K562 (cell line): ENCODE data around the gene BRD4. TPM values are rescaled to one million over a fixed set of nuclear protein-coding genes. Genes with fewer than 3 reads are reported as not detected.
A peak's percentile ranks its signal among the peaks of the same experiment; 100 is the strongest.

ENCODE experiments used
- ATAC-seq: fragments of 200-7000 bp; cut with Tn5 transposase; 3 replicates; pipeline ENCODE4 v1.9.1; 2020; ENCODE audit warnings: moderate library complexity
- BruUV-seq: library from RNA; stranded (reverse); fragments of 400-500 nt; replicated peaks from 2 replicates; lab custom pipeline; 2021; lab: Mats Ljungman, UMichigan
- CTCF ChIA-PET: fragments of 300-600 bp; formaldehyde crosslinking; extraction: SDS; loops from one replicate; lab custom pipeline; 2021; ENCODE audit warnings: low intra/inter-chr PET ratio; lab: Yijun Ruan, JAX
- POLR2A ChIA-PET: fragments of 300-600, 350-650 bp; sonication (Branson Sonifier 250); formaldehyde crosslinking; extraction: SDS; loops from one replicate; lab custom pipeline; 2021; ENCODE audit warnings: antibody characterized with exemption, inconsistent platforms; lab: Yijun Ruan, JAX
- DNase-seq, 4 experiments: peaks; one replicate each; pipeline versions ENCODE4 v3.0.0 to v3.0.0-alpha.2; 2011 to 2018; ENCODE audit warnings: low spot score in 3 of 4, mixed read lengths in 3 of 4; ENCODE audit errors: extremely low read depth in 1 of 4
- FAIRE-seq: peaks from 2 replicates; lab custom pipeline; 2011; peaks lifted over from hg19 to GRCh38; lab: Jason Lieb, UNC
- H2AFZ ChIP-seq: 2 replicates; pipeline ENCODE4 v1.6.0; 2011; ENCODE audit warnings: low read depth, low read length, control low read depth, inconsistent platforms
- H3K27ac ChIP-seq: fragments of 200-600 bp; 3 replicates; pipeline ENCODE4 v1.8.0; 2011; ENCODE audit warnings: low read depth, mild to moderate bottlenecking, control low read depth, inconsistent platforms, low read length, moderate library complexity, mixed read lengths; ENCODE audit errors: extremely low read depth
- H3K27me3 ChIP-seq, 2 experiments: fragments of 300-600 bp in 1 of 2; 2 replicates in 1 of 2; 3 replicates in 1 of 2; pipeline versions ENCODE4 v1.6.0 to v1.8.0; 2011; ENCODE audit warnings: inconsistent platforms in 2 of 2, low read length in 2 of 2, mild to moderate bottlenecking in 1 of 2, mixed read lengths in 1 of 2, moderate library complexity in 1 of 2; ENCODE audit not compliant: control insufficient read depth in 2 of 2, insufficient read depth in 2 of 2
- H3K36me3 ChIP-seq: fragments of 300-600 bp; 3 replicates; pipeline ENCODE4 v1.8.0; 2011; ENCODE audit warnings: mild to moderate bottlenecking, low read length, inconsistent platforms; ENCODE audit not compliant: control insufficient read depth, insufficient read depth
- H3K4me1 ChIP-seq, 2 experiments: fragments of 200-600 bp in 1 of 2; replicated peaks in 1 of 2; 2 replicates in 1 of 2; 3 replicates in 1 of 2; pipeline versions ENCODE4 v1.5.1 to v1.8.0; 2011; ENCODE audit warnings: inconsistent platforms in 2 of 2, low read length in 2 of 2, mild to moderate bottlenecking in 1 of 2, mixed read lengths in 1 of 2, moderate library complexity in 1 of 2; ENCODE audit not compliant: control insufficient read depth in 2 of 2, insufficient read depth in 2 of 2
- H3K4me2 ChIP-seq: 2 replicates; pipeline ENCODE4 v1.6.1; 2011; ENCODE audit warnings: low read length, control low read depth, inconsistent platforms, mixed read lengths; ENCODE audit not compliant: insufficient read depth
- H3K4me3 ChIP-seq: fragments of 200-600 bp; sonication (generic), shearing (Covaris generic); 2 replicates; pipeline ENCODE4 v1.5.1; 2016; ENCODE audit warnings: control low read depth, inconsistent platforms
- H3K79me2 ChIP-seq: fragments of 200-600 bp; 3 replicates; pipeline ENCODE4 v1.8.0; 2011; ENCODE audit warnings: low read length, inconsistent platforms; ENCODE audit not compliant: control insufficient read depth, insufficient read depth
- H3K9ac ChIP-seq, 2 experiments: 2 replicates each; pipeline versions ENCODE4 v1.6.0 to v1.6.1; 2011; ENCODE audit warnings: low read depth in 2 of 2, low read length in 2 of 2, control low read depth in 1 of 2, inconsistent platforms in 1 of 2, mild to moderate bottlenecking in 1 of 2, mixed read lengths in 1 of 2; ENCODE audit not compliant: insufficient read depth in 1 of 2
- H3K9me1 ChIP-seq: one replicate; pipeline ENCODE4 v1.6.0; 2011; ENCODE audit warnings: inconsistent platforms, mild to moderate bottlenecking, low read length, moderate library complexity; ENCODE audit not compliant: control insufficient read depth, insufficient read depth
- H3K9me3 ChIP-seq: replicated peaks from 2 replicates; pipeline ENCODE4 v1.5.1; 2011; ENCODE audit warnings: low read depth, low read length, inconsistent platforms; ENCODE audit not compliant: control insufficient read depth, insufficient read depth
- H4K20me1 ChIP-seq: replicated peaks from 2 replicates; pipeline ENCODE4 v1.6.1; 2011; ENCODE audit warnings: low read length, inconsistent platforms, mixed read lengths; ENCODE audit not compliant: control insufficient read depth, insufficient read depth
- HCFC1 ChIP-seq: IDR thresholded peaks from 2 replicates; pipeline ENCODE4 v1.6.1; 2012; ENCODE audit warnings: low read depth, low read length, improper control_type of control experiment
- MYBL2 ChIP-seq, 2 experiments: fragments of 450-650 bp in 1 of 2; sonication (generic) in 1 of 2; formaldehyde crosslinking in 1 of 2; IDR thresholded peaks; 2 replicates each; pipeline versions ENCODE4 v1.6.1 to v1.8.1; 2017 to 2022; ENCODE audit warnings: borderline replicate concordance in 1 of 2, inconsistent platforms in 1 of 2, low read depth in 1 of 2, mild to moderate bottlenecking in 1 of 2, missing genetic modification reagents in 1 of 2, moderate library complexity in 1 of 2
- POLR2G ChIP-seq: fragments of 200-400 bp; formaldehyde crosslinking; IDR thresholded peaks from 2 replicates; pipeline ENCODE4 v1.6.1; 2017; ENCODE audit warnings: low read depth, mild to moderate bottlenecking, antibody characterized with exemption, low read length, moderate library complexity
- RBM22 ChIP-seq: fragments of 200-400 bp; formaldehyde crosslinking; IDR thresholded peaks from 2 replicates; pipeline ENCODE4 v1.6.1; 2018; ENCODE audit warnings: low read length, low read depth; ENCODE audit not compliant: poor library complexity, severe bottlenecking
- U2AF1 ChIP-seq: fragments of 200-400 bp; formaldehyde crosslinking; optimal IDR thresholded peaks from 2 replicates; pipeline ENCODE3; 2017; ENCODE audit warnings: mild to moderate bottlenecking, low read depth, low read length, moderate library complexity
- ZNF561 ChIP-seq: fragments of 450-650 bp; formaldehyde crosslinking; conservative IDR thresholded peaks from 2 replicates; pipeline ENCODE4 v1.4.0; 2020; ENCODE audit warnings: mild to moderate bottlenecking, moderate library complexity
- ZNF668 ChIP-seq: fragments of 250-450 bp; sonication (Bioruptor Pico); IDR thresholded peaks from 2 replicates; pipeline ENCODE4 v1.8.0; 2022; ENCODE audit warnings: mild to moderate bottlenecking, inconsistent platforms
- WGBS: fragments of 100-300 bp; shearing (Covaris generic); methylation state at CpG from one replicate; pipeline ENCODE4 v1.1.6; 2016; ENCODE audit warnings: low coverage, mixed read lengths; ENCODE audit not compliant: insufficient coverage; ENCODE audit errors: missing lambda C conversion rate; 5-methylcytosine and 5-hydroxymethylcytosine counted together
- in situ Hi-C: fragments of 300-500 bp; cut with MboI; formaldehyde crosslinking; loops from 4 replicates; pipeline ENCODE4 v1.15.0; 2018; ENCODE audit warnings: inconsistent platforms, mixed read lengths
- intact Hi-C: fragments of 100-400 bp; cut with micrococcal nuclease; formaldehyde crosslinking; loops from 2 replicates; pipeline ENCODE4 v1.14.2; 2022
- polyA plus RNA-seq, 8 experiments: library from polyadenylated mRNA; depleted of rRNA in 4 of 8; stranded (reverse) in 5 of 8; unstranded in 3 of 8; fragments of >200 nt; fragmentation: Nextera tagmentation in 2 of 8; fragmentation: Illumina TruSeq in 1 of 8; extraction: Ambion mirVana in 2 of 8; extraction: Trizol in 1 of 8; gene quantifications; 2 replicates each; pipeline versions ENCODE4 v1.2.1 to v1.2.3, GENCODE V29; 2011 to 2014; ENCODE audit warnings: inconsistent platforms in 1 of 8, missing spikeins in 1 of 8
- total RNA-seq, 7 experiments: library from RNA; depleted of rRNA in 6 of 7; stranded (reverse); fragments of >200 nt in 6 of 7; fragmentation: Illumina TruSeq in 2 of 7; extraction: Trizol in 2 of 7; gene quantifications; 2 replicates each; pipeline versions ENCODE4 v1.2.1 to v1.2.3, GENCODE V29; 2011 to 2021; ENCODE audit warnings: low replicate concordance in 1 of 7
- TF ChIP-seq, protein P1 (sequence below): fragments of 250-450 bp; sonication (Bioruptor Pico); IDR thresholded peaks from 2 replicates; pipeline ENCODE4 v1.4.0; 2020
- TF ChIP-seq, protein P2 (sequence below): fragments of 450-650 bp; IDR thresholded peaks from 2 replicates; pipeline ENCODE4 v1.6.1; 2016; ENCODE audit warnings: mild to moderate bottlenecking
- TF ChIP-seq, protein P3 (sequence below): sonication (generic); formaldehyde crosslinking; IDR thresholded peaks from 2 replicates; pipeline ENCODE4 v1.8.1; 2022; ENCODE audit warnings: missing genetic modification reagents

Gene BRD4
- total and polyA plus RNA-seq, 9 of the 15 experiments (the other 6 are each of a cell fraction or from before 2014, with no cell fraction given) = 1.8 to 105 (median 15.6) TPM

DNA sequence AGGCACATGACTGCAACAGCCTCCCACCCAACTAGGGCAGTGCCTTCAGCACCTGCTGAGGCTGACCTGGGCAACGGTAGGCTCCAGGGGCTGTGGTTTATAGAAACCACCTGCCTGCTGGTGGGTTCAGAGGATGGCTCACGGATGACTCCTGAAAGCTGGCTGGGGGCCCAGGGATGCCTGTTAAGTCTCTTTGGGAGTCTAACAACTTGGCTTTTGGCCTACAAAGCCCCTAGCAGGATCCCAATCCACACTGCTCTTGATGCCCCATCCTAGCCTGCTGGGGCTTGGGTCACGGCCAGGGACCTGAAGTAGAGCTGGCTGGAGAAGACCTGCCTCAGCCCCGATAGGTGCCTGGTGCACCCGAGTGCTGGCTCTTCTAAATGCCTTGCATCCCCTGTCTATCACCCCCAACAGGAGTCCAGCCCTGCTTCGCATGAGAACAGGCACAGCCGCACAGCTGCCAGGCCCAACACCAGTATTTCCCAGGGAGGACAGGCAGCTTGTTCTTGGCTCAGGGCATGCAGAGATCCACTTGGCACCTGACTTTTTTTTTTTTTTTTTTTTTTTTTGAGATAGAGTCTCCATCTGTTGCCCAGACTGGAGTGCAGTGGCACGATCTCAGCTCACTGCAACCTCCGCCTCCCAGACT, 91.0 kb downstream of the BRD4 start:
- Histone ChIP-seq H4K20me1 (peaks cover 14% of the 10 kb centered on the region), H3K4me2 (no peak overlapping the region), H3K27me3 (no peaks in the 10 kb centered on the region), H3K79me2 (no peaks in the 10 kb centered on the region), H3K4me1 (no peaks in the 10 kb centered on the region; a peak in 1 of 5 replicates), H3K9ac (peak overlapping the region in 1 of 2 experiments; percentile 58; a peak in 1 of 4 replicates), H2AFZ (no peak overlapping the region), H3K9me3 (no peaks in the 10 kb centered on the region), H3K4me3 (no peak overlapping the region), H3K27ac (no peak overlapping the region), H3K36me3 (peaks cover 90% of the 10 kb centered on the region; the same call in 2 of the 3 replicates), H3K9me1 (no peaks in the 10 kb centered on the region)
- FAIRE-seq (no peak), ATAC-seq (no peak), DNase-seq (no peak)
- in situ Hi-C loops = no loop called here
- intact Hi-C loops = no loop called here
- WGBS = 99% methylated on average over 9 of the region's 9 CpGs
- no TSS peak for BruUV-seq
- POLR2A ChIA-PET = no interaction called here
- CTCF ChIA-PET = no interaction called here
- TF ChIP-seq ZNF668 (CRISPR knock-in tag) (no peak), ZNF561 (no peak), MYBL2 (IDR thresholded peaks at IDR 0.05; ENCODE audit: low read depth) (no peak), MYBL2 (CRISPR knock-in tag; IDR thresholded peaks at IDR 0.05; ENCODE audit: borderline replicate concordance) (no peak), U2AF1 (no peak), RBM22 (peak; percentile 80), POLR2G (peak; percentile 54), HCFC1 (no peak)
- TF ChIP-seq, protein P1, sequence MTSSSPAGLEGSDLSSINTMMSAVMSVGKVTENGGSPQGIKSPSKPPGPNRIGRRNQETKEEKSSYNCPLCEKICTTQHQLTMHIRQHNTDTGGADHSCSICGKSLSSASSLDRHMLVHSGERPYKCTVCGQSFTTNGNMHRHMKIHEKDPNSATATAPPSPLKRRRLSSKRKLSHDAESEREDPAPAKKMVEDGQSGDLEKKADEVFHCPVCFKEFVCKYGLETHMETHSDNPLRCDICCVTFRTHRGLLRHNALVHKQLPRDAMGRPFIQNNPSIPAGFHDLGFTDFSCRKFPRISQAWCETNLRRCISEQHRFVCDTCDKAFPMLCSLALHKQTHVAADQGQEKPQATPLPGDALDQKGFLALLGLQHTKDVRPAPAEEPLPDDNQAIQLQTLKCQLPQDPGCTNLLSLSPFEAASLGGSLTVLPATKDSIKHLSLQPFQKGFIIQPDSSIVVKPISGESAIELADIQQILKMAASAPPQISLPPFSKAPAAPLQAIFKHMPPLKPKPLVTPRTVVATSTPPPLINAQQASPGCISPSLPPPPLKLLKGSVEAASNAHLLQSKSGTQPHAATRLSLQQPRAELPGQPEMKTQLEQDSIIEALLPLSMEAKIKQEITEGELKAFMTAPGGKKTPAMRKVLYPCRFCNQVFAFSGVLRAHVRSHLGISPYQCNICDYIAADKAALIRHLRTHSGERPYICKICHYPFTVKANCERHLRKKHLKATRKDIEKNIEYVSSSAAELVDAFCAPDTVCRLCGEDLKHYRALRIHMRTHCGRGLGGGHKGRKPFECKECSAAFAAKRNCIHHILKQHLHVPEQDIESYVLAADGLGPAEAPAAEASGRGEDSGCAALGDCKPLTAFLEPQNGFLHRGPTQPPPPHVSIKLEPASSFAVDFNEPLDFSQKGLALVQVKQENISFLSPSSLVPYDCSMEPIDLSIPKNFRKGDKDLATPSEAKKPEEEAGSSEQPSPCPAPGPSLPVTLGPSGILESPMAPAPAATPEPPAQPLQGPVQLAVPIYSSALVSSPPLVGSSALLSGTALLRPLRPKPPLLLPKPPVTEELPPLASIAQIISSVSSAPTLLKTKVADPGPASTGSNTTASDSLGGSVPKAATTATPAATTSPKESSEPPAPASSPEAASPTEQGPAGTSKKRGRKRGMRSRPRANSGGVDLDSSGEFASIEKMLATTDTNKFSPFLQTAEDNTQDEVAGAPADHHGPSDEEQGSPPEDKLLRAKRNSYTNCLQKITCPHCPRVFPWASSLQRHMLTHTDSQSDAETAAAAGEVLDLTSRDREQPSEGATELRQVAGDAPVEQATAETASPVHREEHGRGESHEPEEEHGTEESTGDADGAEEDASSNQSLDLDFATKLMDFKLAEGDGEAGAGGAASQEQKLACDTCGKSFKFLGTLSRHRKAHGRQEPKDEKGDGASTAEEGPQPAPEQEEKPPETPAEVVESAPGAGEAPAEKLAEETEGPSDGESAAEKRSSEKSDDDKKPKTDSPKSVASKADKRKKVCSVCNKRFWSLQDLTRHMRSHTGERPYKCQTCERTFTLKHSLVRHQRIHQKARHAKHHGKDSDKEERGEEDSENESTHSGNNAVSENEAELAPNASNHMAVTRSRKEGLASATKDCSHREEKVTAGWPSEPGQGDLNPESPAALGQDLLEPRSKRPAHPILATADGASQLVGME (CRISPR knock-in tag) = no peak
- TF ChIP-seq, protein P2, sequence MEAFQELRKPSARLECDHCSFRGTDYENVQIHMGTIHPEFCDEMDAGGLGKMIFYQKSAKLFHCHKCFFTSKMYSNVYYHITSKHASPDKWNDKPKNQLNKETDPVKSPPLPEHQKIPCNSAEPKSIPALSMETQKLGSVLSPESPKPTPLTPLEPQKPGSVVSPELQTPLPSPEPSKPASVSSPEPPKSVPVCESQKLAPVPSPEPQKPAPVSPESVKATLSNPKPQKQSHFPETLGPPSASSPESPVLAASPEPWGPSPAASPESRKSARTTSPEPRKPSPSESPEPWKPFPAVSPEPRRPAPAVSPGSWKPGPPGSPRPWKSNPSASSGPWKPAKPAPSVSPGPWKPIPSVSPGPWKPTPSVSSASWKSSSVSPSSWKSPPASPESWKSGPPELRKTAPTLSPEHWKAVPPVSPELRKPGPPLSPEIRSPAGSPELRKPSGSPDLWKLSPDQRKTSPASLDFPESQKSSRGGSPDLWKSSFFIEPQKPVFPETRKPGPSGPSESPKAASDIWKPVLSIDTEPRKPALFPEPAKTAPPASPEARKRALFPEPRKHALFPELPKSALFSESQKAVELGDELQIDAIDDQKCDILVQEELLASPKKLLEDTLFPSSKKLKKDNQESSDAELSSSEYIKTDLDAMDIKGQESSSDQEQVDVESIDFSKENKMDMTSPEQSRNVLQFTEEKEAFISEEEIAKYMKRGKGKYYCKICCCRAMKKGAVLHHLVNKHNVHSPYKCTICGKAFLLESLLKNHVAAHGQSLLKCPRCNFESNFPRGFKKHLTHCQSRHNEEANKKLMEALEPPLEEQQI = no peak
- TF ChIP-seq, protein P3, sequence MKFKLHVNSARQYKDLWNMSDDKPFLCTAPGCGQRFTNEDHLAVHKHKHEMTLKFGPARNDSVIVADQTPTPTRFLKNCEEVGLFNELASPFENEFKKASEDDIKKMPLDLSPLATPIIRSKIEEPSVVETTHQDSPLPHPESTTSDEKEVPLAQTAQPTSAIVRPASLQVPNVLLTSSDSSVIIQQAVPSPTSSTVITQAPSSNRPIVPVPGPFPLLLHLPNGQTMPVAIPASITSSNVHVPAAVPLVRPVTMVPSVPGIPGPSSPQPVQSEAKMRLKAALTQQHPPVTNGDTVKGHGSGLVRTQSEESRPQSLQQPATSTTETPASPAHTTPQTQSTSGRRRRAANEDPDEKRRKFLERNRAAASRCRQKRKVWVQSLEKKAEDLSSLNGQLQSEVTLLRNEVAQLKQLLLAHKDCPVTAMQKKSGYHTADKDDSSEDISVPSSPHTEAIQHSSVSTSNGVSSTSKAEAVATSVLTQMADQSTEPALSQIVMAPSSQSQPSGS = no peak
